GM19328 (cell line): ENCODE data around the gene ARHGAP31.

Experiments
- ATAC-seq: cut with Tn5 transposase; IDR thresholded peaks from one replicate; pipeline ENCODE4 v1.9.1; 2021; ENCODE audit warnings: mild to moderate bottlenecking, moderate library complexity; ENCODE audit not compliant: unreplicated experiment

Gene ARHGAP31

DNA sequence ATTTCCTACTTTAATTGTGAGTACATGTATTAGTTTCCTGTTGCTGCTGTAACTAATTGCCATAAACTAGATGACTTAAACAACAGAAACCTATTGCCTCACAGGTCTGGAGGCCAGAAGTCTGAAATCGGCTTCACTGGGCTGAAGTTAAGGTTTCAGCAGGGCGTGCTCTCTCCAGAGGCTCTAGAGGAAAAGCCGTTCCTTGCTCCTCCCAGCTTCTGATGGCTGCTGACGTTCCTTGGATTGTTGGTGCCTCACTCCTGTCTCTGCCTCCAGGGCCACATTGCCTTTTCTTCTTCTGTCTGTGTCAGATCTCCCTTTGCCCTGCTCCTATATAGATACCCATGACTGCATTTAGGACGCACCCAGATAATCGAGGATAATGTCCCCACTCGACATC, 80.9 kb downstream of the ARHGAP31 start:
- no peak for ATAC-seq

DNA sequence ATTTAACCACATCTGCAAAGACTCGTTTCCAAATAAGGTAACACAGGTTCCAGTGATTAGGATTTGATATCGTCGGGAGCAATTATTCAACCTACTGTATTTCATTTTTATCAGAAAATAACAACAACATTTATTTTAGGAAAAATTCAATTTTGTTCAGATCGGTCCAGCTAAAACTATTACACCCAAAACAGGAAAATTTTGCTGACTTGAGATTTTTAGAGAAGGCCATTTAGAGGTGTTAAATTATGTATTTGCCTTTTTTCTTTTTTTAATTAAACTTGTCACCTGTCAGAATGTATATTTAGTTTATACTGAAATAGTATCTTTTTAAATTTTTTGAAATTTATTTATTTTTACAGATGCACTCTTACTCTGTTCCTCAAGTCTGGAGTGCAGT, 81.3 kb downstream of the ARHGAP31 start:
- ATAC-seq, result no peak

DNA sequence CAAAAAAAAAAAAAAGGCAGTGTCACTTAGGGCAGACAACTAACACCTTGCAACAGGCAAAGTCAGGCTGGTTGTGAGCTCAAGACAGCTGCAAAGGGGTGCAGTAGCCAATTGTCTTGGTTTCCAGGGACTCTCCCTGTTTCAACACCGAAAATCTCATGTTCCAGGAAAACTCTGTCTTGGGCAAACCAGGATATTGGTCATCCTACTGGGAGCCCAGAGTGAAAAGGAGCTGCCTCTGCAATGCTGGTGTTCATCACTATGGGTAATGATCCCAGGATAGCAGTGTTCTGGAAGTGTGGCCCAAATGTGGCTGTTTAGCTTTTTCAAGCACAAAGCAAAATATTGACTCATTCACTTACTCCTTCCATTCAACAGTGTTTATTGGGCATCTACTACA, 82.6 kb downstream of the ARHGAP31 start:
- no peak for ATAC-seq

GRCh38 chr3:119378259-119378803, 84.1 kb downstream of the ARHGAP31 start:
- ATAC-seq, result no peak

- ATAC-seq, result no peak
Observed at GRCh38 chr3:119380697-119381096, 86.5 kb downstream of the ARHGAP31 start.

DNA sequence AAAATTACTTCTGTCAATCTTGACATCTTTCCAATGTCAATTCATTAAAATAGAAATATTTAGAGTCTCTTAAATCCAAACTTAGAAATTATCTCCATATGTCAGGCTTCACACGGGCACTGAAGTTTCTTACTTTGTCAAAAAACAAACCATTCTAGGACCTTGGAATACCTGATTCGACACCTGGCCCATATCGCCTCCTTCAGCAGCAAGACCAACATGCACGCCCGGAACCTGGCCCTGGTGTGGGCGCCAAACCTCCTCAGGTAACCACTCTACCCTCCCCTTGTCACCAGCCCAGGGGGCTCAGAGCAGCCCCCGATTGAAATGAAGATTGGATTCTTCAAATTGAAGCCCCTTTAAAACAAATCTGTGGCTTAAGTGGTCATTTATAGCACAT, 88.0 kb downstream of the ARHGAP31 start:
- no peak for ATAC-seq

DNA sequence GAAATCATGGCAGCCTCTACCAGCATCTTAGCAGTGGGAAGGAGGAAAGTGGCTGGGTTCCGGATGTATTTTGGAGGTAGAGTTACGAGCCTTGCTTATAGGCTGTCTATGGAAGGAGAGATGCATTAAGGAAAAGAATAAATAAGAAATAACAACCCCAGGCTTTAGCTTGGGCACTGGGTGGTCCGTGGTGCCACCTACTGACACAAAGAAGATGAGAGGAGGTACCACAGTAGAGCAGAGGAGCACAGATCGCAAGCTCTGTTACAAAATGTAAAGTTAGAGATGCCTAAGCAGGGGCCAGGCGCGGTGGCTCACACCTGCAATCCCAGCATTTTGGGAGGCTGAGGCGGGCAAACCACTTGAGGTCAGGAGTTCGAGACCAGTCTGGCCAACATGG, 94.4 kb downstream of the ARHGAP31 start:
- no peak for ATAC-seq

DNA sequence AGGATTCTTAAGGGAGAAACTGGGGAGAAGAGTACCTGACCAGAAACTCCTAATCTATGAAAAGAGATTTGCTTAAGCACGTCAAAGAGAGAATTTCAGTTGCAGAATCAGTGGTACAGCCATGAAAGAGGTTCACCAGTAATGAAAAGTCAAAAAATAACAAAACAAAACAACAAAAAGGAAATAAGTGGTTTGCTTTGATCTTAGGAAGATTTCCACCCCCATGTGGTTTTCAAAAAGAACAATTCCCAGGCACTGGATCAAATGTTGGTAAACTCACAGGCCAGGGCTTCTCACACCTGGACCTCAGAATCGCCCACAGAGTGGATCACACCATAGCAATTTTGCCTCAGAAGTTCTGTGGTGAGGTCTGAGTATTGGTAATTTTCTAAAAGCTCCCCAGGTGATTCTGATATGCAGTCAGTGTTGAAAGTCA, 101.8 kb downstream of the ARHGAP31 start:
- ATAC-seq, result peak; percentile 48

- ATAC-seq, result no peak
Observed at GRCh38 chr3:119396870-119397269, 102.7 kb downstream of the ARHGAP31 start.

- no peak for ATAC-seq
Observed at GRCh38 chr3:119400466-119400865, 106.3 kb downstream of the ARHGAP31 start.

- ATAC-seq, result no peak
Observed at GRCh38 chr3:119401069-119401468, 106.9 kb downstream of the ARHGAP31 start.

GRCh38 chr3:119401503-119402440, 107.6 kb downstream of the ARHGAP31 start:
- ATAC-seq, result no peak

GRCh38 chr3:119402791-119403190, 108.6 kb downstream of the ARHGAP31 start:
- no peak for ATAC-seq

- ATAC-seq, result no peak
Observed at GRCh38 chr3:119403201-119403600, 109.0 kb downstream of the ARHGAP31 start.

- no peak for ATAC-seq
Observed at GRCh38 chr3:119405315-119405714, 111.1 kb downstream of the ARHGAP31 start.

DNA sequence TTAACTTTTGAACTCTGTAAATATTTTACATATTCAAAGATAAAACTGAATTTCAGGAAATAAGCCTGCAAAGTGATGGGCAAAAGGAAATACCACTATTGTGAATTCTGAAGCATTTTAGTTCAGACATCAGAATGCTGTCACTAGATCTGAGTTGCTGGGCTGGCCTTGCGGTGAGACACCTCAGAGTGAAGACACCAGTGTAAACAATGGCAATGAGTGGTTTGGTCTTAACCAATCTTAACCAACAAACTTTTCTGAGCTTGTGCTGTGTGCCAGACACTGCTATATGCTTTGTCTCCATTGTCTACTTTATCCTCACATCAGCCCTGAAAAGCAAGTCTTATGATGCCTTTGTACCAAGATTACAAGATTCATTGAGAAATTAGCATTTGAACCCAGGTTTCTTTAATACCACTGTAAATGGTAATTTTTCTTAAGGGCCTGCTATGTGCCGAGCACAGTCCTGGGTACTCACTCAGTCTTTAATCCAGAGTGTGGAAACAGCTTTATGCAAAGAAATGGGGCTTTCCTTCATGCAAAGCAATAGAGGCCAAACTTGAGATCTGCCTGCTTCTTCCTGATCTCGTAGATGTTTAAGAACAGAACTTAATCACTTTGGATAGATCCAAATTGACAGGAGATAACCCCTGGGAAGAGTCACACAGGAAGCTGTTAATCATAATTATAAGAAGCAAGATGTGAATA, 114.2 kb downstream of the ARHGAP31 start:
- no peak for ATAC-seq

DNA sequence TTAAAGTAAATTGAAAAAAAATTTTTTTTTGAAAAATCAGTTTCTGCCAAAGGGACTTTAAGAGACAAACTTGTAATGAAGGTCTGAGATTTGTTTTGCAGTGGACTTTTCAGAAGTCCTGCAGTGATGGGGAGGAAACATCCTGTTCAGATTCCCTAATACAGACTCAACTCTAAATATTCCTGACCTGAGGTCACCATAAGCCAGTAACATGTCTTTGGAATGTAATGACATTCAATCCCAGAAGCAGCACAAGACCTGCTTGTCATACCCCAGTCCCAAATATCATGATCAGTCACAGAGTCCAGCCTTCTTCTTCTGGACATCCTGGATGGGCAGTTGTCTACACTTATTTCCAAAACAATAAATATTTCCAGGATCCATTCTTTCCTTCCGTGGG, 115.7 kb downstream of the ARHGAP31 start:
- no peak for ATAC-seq

GRCh38 chr3:119413603-119414280, 119.6 kb downstream of the ARHGAP31 start:
- no peak for ATAC-seq

DNA sequence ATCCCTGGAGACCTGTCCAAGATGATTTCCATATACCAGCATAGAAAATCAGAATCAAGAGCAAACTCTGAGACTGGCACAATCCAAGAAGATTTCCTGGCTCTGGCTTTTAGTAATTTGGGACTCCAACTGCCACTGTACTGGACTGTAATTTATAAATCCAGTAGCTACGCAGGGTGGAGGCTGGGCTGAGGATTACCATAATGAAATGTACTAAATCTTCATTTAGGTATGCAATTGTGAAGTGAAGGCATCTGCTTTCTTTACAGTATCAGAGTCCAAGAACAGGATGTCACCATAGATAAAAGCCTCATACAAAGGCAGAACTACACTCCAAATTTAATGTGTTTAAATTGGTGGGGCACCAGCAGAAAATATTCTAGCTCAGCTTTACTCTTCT, 122.7 kb downstream of the ARHGAP31 start:
- ATAC-seq, result no peak

DNA sequence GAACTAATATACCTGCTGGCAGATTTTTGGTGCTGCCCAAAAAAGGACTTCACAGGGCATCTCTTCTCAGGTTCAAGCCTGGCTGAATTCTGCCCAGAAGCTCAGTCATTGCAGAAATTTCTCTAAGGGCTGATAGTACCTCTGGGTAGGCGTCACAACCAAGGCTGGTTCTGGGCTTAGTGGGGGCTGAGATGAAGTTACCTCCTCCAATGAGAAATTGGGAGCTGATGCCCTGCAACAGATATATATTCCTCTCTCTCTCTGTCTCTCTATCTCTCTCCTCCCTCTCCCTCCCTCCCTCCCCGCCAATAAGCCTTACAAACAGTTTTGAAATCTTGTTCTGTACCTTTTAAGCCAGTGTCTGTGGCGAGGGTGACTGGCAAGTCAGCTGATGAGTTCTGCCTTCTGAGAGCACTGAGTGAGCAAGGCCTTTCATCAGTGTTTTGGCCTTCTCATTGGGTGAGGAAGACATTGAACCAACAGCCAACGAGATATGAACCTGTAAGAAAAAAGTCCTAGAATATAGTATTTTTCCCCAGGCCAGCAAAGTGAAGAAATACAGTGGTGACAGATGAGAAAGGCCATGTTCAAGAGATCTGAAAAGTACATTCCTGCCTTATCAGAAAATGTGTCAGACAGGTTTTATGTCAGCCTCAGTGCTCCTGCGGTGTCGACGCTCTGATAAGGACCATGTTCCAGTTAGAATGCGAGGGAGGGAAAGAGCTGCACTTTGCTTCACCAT, 123.8 kb downstream of the ARHGAP31 start:
- ATAC-seq, result no peak

DNA sequence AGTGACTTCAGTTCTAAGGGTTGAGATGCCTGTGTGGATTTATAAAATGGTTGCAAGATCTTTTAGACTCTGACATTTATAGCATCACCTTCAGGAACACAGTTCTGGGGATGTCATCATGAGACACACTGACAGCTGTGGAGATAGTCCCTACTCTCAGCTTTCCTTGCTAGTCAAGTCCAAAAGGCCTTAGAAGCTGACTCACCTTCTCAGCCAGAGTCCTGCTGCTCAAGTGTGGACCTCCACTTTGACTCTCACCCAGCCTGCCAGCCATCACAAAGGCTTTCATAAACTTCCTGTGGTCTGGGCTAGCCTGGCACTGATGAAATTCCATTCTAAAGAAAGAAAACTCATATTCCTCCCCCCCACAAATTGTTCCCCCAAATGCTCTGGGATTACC, 124.5 kb downstream of the ARHGAP31 start:
- ATAC-seq, result no peak
